HepG2 (cell line): ENCODE measurements around the gene STARD8. TPM values are rescaled to one million over a fixed set of nuclear protein-coding genes. Genes with fewer than 3 reads are reported as not detected.
A peak's percentile ranks its signal among the peaks of the same experiment; 100 is the strongest.

Source experiments
- ATAC-seq: fragments of 200-7000 bp; cut with Tn5 transposase; 3 replicates; pipeline ENCODE4 v1.9.1; 2020; ENCODE audit warnings: mild to moderate bottlenecking, moderate library complexity
- BruUV-seq: library from RNA; stranded (reverse); fragments of 400-500 nt; replicated peaks from 2 replicates; lab custom pipeline; 2021; lab: Mats Ljungman, UMichigan
- CTCF ChIA-PET: fragments of 300-600 bp; formaldehyde crosslinking; extraction: SDS; loops from one replicate; lab custom pipeline; 2021; ENCODE audit warnings: low total read pairs, inconsistent platforms, low intra/inter-chr PET ratio; lab: Yijun Ruan, JAX
- POLR2A ChIA-PET: fragments of 350-600 bp; sonication (Branson Sonifier 250); formaldehyde crosslinking; loops from one replicate; lab custom pipeline; 2020; ENCODE audit warnings: antibody characterized with exemption, inconsistent platforms; lab: Yijun Ruan, JAX
- DNase-seq: peaks from one replicate; pipeline ENCODE4 v3.0.0-alpha.2; 2015; ENCODE audit warnings: low spot score
- FAIRE-seq: peaks from 3 replicates; lab custom pipeline; 2011; peaks lifted over from hg19 to GRCh38; lab: Jason Lieb, UNC
- H2AFZ ChIP-seq: one replicate; pipeline ENCODE4 v1.6.1; 2011; ENCODE audit warnings: low read length, inconsistent platforms
- H3K27ac ChIP-seq: fragments of 300-600 bp; 3 replicates; pipeline ENCODE4 v1.8.0; 2011; ENCODE audit warnings: mixed run types, mild to moderate bottlenecking, mixed read lengths, low read length, inconsistent platforms; ENCODE audit not compliant: insufficient read depth; ENCODE audit errors: extremely low read length
- H3K27me3 ChIP-seq, 2 experiments: fragments of 200-600 bp in 1 of 2; 2 replicates in 1 of 2; 3 replicates in 1 of 2; pipeline versions ENCODE4 v1.6.0 to v1.8.0; 2011; ENCODE audit warnings: low read length in 2 of 2, mild to moderate bottlenecking in 2 of 2, moderate library complexity in 2 of 2, inconsistent platforms in 1 of 2; ENCODE audit not compliant: insufficient read depth in 2 of 2, control insufficient read depth in 1 of 2
- H3K36me3 ChIP-seq, 2 experiments: fragments of 200-600 bp in 1 of 2; replicated peaks in 1 of 2; 2 replicates in 1 of 2; 3 replicates in 1 of 2; pipeline versions ENCODE4 v1.5.1 to v1.8.0; 2011; ENCODE audit warnings: low read length in 2 of 2, inconsistent platforms in 1 of 2; ENCODE audit not compliant: insufficient read depth in 2 of 2, control insufficient read depth in 1 of 2
- H3K4me1 ChIP-seq: 2 replicates; pipeline ENCODE4 v1.5.1; 2012; ENCODE audit warnings: low read length, inconsistent platforms; ENCODE audit not compliant: insufficient read depth
- H3K4me2 ChIP-seq: 2 replicates; pipeline ENCODE4 v1.6.0; 2011; ENCODE audit warnings: low read depth, low read length, inconsistent platforms
- H3K4me3 ChIP-seq, 3 experiments: fragments of 200-600 bp in 1 of 3; sonication (generic), shearing (Covaris generic) in 1 of 3; replicated peaks in 1 of 3; 2 replicates each; pipeline ENCODE4 v1.5.1; 2011 to 2016; ENCODE audit warnings: low read length in 3 of 3, inconsistent platforms in 2 of 3, low read depth in 2 of 3, mild to moderate bottlenecking in 2 of 3, control low read depth in 1 of 3, mixed read lengths in 1 of 3; ENCODE audit not compliant: insufficient read depth in 1 of 3
- H3K79me2 ChIP-seq: one replicate; pipeline ENCODE4 v1.6.1; 2011; ENCODE audit warnings: low read length, inconsistent platforms; ENCODE audit not compliant: insufficient read depth
- H3K9ac ChIP-seq: 2 replicates; pipeline ENCODE4 v1.6.0; 2011; ENCODE audit warnings: mild to moderate bottlenecking, low read depth, low read length, inconsistent platforms; ENCODE audit not compliant: insufficient read depth
- H3K9me3 ChIP-seq: 2 replicates; pipeline ENCODE4 v1.5.1; 2012; ENCODE audit warnings: mild to moderate bottlenecking, low read length
- H4K20me1 ChIP-seq: 2 replicates; pipeline ENCODE4 v1.6.0; 2011; ENCODE audit warnings: inconsistent platforms, mild to moderate bottlenecking, low read length, moderate library complexity; ENCODE audit not compliant: insufficient read depth
- CCAR2 ChIP-seq: fragments of 200-400 bp; formaldehyde crosslinking; optimal IDR thresholded peaks from 2 replicates; pipeline ENCODE3; 2018; ENCODE audit warnings: low read depth, mild to moderate bottlenecking, low read length, moderate library complexity
- CENPT ChIP-seq: sonication (generic); formaldehyde crosslinking; IDR thresholded peaks from 2 replicates; pipeline ENCODE4 v1.8.0; 2022; ENCODE audit warnings: low read depth, mild to moderate bottlenecking, moderate library complexity, missing genetic modification reagents
- GATAD1 ChIP-seq: IDR thresholded peaks from 2 replicates; pipeline ENCODE4 v1.6.1; 2016; ENCODE audit warnings: missing genetic modification reagents, missing compliant biosample characterization
- GLMP ChIP-seq: sonication (generic); formaldehyde crosslinking; IDR thresholded peaks from 2 replicates; pipeline ENCODE4 v1.9.0; 2021; ENCODE audit warnings: missing genetic modification reagents, mild to moderate bottlenecking, borderline replicate concordance
- REXO4 ChIP-seq: sonication (generic); formaldehyde crosslinking; IDR thresholded peaks from 2 replicates; pipeline ENCODE4 v1.8.0; 2022; ENCODE audit warnings: missing genetic modification reagents, mild to moderate bottlenecking, borderline replicate concordance
- SP2 ChIP-seq: sonication (generic); formaldehyde crosslinking; IDR thresholded peaks from 2 replicates; pipeline ENCODE4 v1.5.1; 2020; ENCODE audit warnings: mild to moderate bottlenecking, missing genetic modification reagents
- THRA ChIP-seq: sonication (generic); formaldehyde crosslinking; IDR thresholded peaks from 2 replicates; pipeline ENCODE4 v1.4.0; 2020; ENCODE audit warnings: missing genetic modification reagents, borderline replicate concordance
- ZNF282 ChIP-seq: fragments of 450-650 bp; IDR thresholded peaks from 2 replicates; pipeline ENCODE4 v1.6.1; 2018; ENCODE audit not compliant: partially characterized antibody
- WGBS: methylation state at CpG from one replicate; pipeline ENCODE4 v1.1.6; 2017; ENCODE audit warnings: low lambda C conversion rate; 5-methylcytosine and 5-hydroxymethylcytosine counted together
- in situ Hi-C: cut with HindIII; loops from 2 replicates; pipeline ENCODE4 v1.10.0; 2017; ENCODE audit warnings: low pct_unique_long_range_greater_than_20kb; ENCODE audit not compliant: extremely low pct_ligation_motif_present
- intact Hi-C: fragments of 100-400 bp; cut with micrococcal nuclease; formaldehyde crosslinking; loops from one replicate; pipeline ENCODE4 v1.10.0; 2022; ENCODE audit not compliant: unreplicated experiment
- polyA plus RNA-seq, 8 experiments: library from polyadenylated mRNA; depleted of rRNA in 3 of 8; stranded (reverse) in 7 of 8; unstranded in 1 of 8; fragments of >200 nt; fragmentation: Illumina TruSeq in 4 of 8; extraction: Trizol in 4 of 8; gene quantifications; 2 replicates each; pipeline versions ENCODE4 v1.2.1 to v1.2.3, GENCODE V29; 2011 to 2016; ENCODE audit warnings: low read depth in 4 of 8, missing spikeins in 1 of 8, mixed read lengths in 1 of 8; ENCODE audit not compliant: insufficient read depth in 1 of 8
- total RNA-seq, 5 experiments: library from RNA; depleted of rRNA; stranded (reverse); fragments of >200 nt; fragmentation: Illumina TruSeq; extraction: Trizol; gene quantifications; 2 replicates each; pipeline ENCODE4 v1.2.3, GENCODE V29; 2016; ENCODE audit warnings: low read depth in 1 of 5
- TF ChIP-seq, protein P1 (sequence below): sonication (generic); formaldehyde crosslinking; IDR thresholded peaks from 2 replicates; pipeline ENCODE4 v1.8.1; 2023; ENCODE audit warnings: mild to moderate bottlenecking, missing genetic modification reagents

STARD8 gene
- total and polyA plus RNA-seq, 2 of the 13 experiments (the other 11 are each of a cell fraction or from before 2014, with no cell fraction given) = 0.02 to 0.09 TPM

DNA sequence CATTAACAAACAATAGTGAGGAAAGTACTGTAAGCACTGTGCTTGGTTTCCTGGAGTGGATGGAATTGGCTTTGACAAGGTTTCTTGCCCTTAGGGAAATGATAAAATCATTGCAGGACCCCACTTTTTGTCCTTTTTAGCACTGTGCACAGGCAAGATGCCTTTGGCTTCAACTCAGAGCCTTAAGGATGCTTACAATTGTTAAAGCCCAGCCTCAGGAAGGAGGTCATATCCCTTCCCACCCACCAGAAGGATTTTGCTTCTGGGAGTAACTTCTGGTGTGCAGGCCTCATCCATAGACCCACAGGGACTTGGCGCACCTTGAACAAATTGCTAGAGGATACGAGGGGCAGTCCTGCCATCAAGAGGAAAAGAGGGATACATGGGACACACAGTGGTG lies 44.5 kb downstream of the STARD8 start:
- POLR2A ChIA-PET = no interaction called here

DNA sequence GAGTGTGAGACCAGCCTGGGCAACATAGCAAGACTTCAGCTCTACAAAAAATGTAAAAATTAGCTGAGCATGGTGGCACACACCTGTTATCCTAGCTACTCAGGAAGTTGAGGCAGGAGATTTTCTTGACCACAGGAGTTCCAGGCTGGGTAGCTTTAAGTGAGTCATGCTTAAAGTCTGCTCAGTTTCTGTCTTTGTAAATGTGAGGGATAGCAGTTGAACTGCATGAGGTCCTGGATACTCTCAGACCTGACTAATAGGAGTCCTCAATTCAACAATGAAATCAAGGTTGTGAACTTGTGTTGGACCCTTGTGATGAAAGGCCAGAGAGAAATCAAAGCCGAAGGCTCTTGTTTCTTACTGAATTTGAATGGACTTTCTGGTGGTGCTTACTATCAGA lies 45.2 kb downstream of the STARD8 start:
- no peak overlapping the region for H2AFZ ChIP-seq
- CTCF ChIA-PET = no interaction called here
- no TSS peak for BruUV-seq
- no peaks in the 10 kb centered on the region for H3K9me3 ChIP-seq
- no peaks in the 10 kb centered on the region for H4K20me1 ChIP-seq
- intact Hi-C loops = no loop called here
- POLR2A ChIA-PET = no interaction called here
- H3K4me2 ChIP-seq = no peak overlapping the region
- WGBS = 0% methylated on average over 1 of the region's 1 CpG
- H3K27ac ChIP-seq = no peak overlapping the region
- peaks cover 34% of the 10 kb centered on the region for H3K4me1 ChIP-seq
- H3K9ac ChIP-seq = no peak overlapping the region
- no peaks in the 10 kb centered on the region for H3K79me2 ChIP-seq
- H3K27me3 ChIP-seq = peaks cover 0 to 7% of the 10 kb centered on the region in 2 experiments; a peak in 1 of 5 replicates
- DNase-seq = no peak
- in situ Hi-C loops = no loop called here
- no peak for ATAC-seq
- TF ChIP-seq REXO4 (CRISPR knock-in tag) = no peak
- no peak for TF ChIP-seq ZNF282
- TF ChIP-seq, protein P1, sequence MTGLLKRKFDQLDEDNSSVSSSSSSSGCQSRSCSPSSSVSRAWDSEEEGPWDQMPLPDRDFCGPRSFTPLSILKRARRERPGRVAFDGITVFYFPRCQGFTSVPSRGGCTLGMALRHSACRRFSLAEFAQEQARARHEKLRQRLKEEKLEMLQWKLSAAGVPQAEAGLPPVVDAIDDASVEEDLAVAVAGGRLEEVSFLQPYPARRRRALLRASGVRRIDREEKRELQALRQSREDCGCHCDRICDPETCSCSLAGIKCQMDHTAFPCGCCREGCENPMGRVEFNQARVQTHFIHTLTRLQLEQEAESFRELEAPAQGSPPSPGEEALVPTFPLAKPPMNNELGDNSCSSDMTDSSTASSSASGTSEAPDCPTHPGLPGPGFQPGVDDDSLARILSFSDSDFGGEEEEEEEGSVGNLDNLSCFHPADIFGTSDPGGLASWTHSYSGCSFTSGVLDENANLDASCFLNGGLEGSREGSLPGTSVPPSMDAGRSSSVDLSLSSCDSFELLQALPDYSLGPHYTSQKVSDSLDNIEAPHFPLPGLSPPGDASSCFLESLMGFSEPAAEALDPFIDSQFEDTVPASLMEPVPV (CRISPR knock-in tag) = no peak
- TF ChIP-seq THRA (CRISPR knock-in tag) = no peak
- no peak for TF ChIP-seq GATAD1
- no peak overlapping the region for H3K4me3 ChIP-seq
- H3K36me3 ChIP-seq = no peaks in the 10 kb centered on the region
- peak; percentile 21 for FAIRE-seq

More for the DNA sequence above, 44.5 kb downstream of the STARD8 start:
- WGBS = 94% methylated on average over 2 of the region's 2 CpGs
- Histone ChIP-seq H3K9ac (no peak overlapping the region), H3K9me3 (no peaks in the 10 kb centered on the region), H4K20me1 (no peaks in the 10 kb centered on the region), H2AFZ (no peak overlapping the region), H3K4me1 (peaks cover 26% of the 10 kb centered on the region), H3K27ac (no peak overlapping the region), H3K27me3 (peaks cover 0 to 7% of the 10 kb centered on the region in 2 experiments; a peak in 1 of 5 replicates), H3K79me2 (no peaks in the 10 kb centered on the region), H3K4me3 (no peak overlapping the region)
- in situ Hi-C loops (no loop called here), intact Hi-C loops (no loop called here)
- FAIRE-seq (no peak), DNase-seq (no peak), ATAC-seq (no peak)
- CTCF ChIA-PET = no interaction called here
- BruUV-seq = no TSS peak
- no peak for TF ChIP-seq CCAR2
- TF ChIP-seq GLMP (CRISPR knock-in tag) = no peak
- TF ChIP-seq CENPT (CRISPR knock-in tag) = no peak
- TF ChIP-seq SP2 (CRISPR knock-in tag) = no peak
- TF ChIP-seq, all 625 proteins: peak for 0
- H3K36me3 ChIP-seq = no peaks in the 10 kb centered on the region
- no peak overlapping the region for H3K4me2 ChIP-seq
